Measurements from ENCODE around the gene CTNND2.

CTNND2 gene

GRCh38 chr5:11166923-11167322 is 737.3 kb downstream of the CTNND2 start:
- Histone ChIP-seq H3K79me2 (ENCODE audit: low read length) (no peaks in the 10 kb centered on the region), H4K20me1 (ENCODE audit: insufficient read depth, low read length) (no peaks in the 10 kb centered on the region), H3K9me3 (replicated peaks; ENCODE audit: insufficient read depth, low read length) (no peaks in the 10 kb centered on the region), H3K9ac (ENCODE audit: low read length) (no peak overlapping the region), H3K36me3 (replicated peaks; ENCODE audit: insufficient read depth, low read length) (no peaks in the 10 kb centered on the region), H3K4me2 (ENCODE audit: low read depth, low read length) (no peak overlapping the region), H2AFZ (ENCODE audit: low read length) (no peak overlapping the region), H3K27ac (ENCODE audit: low read length) (no peak overlapping the region), H3K4me3 (ENCODE audit: low read length) (no peak overlapping the region), H3K9me2 (replicated peaks; ENCODE audit: insufficient read depth, low read length) (no peaks in the 10 kb centered on the region), H3K4me1 (ENCODE audit: low read length) (no peaks in the 10 kb centered on the region), H3K27me3 (replicated peaks; ENCODE audit: insufficient read depth, low read length) (no peaks in the 10 kb centered on the region), H3F3A (ENCODE audit: insufficient read depth, low read length) (no peaks in the 10 kb centered on the region)
- no peak for TF ChIP-seq CTCF (IDR thresholded peaks at IDR 0.05; ENCODE audit: low read length)
- no peak for TF ChIP-seq EZH2 (optimal IDR thresholded peaks at IDR 0.05; ENCODE audit: low read depth, low read length)
- no peak for TF ChIP-seq EZH2phosphoT487 (IDR thresholded peaks at IDR 0.05; ENCODE audit: low read length)
- DNase-seq, result no peak

GRCh38 chr5:11164531-11165294 is 739.5 kb downstream of the CTNND2 start:
- H3K9me3 ChIP-seq (replicated peaks; ENCODE audit: insufficient read depth, low read length), result no peaks in the 10 kb centered on the region

GRCh38 chr5:11157132-11157531 is 747.1 kb downstream of the CTNND2 start:
- Histone ChIP-seq H3K4me3 (ENCODE audit: low read length) (no peak overlapping the region), H3F3A (ENCODE audit: insufficient read depth, low read length) (no peaks in the 10 kb centered on the region), H3K27ac (ENCODE audit: low read length) (no peak overlapping the region), H3K27me3 (replicated peaks; ENCODE audit: insufficient read depth, low read length) (no peaks in the 10 kb centered on the region), H3K79me2 (ENCODE audit: low read length) (no peaks in the 10 kb centered on the region), H3K9me2 (replicated peaks; ENCODE audit: insufficient read depth, low read length) (no peaks in the 10 kb centered on the region), H3K4me1 (ENCODE audit: low read length) (no peaks in the 10 kb centered on the region), H2AFZ (ENCODE audit: low read length) (no peak overlapping the region), H3K36me3 (replicated peaks; ENCODE audit: insufficient read depth, low read length) (no peaks in the 10 kb centered on the region), H4K20me1 (ENCODE audit: insufficient read depth, low read length) (no peaks in the 10 kb centered on the region), H3K9me3 (replicated peaks; ENCODE audit: insufficient read depth, low read length) (no peaks in the 10 kb centered on the region), H3K4me2 (ENCODE audit: low read depth, low read length) (no peak overlapping the region), H3K9ac (ENCODE audit: low read length) (no peak overlapping the region)
- TF ChIP-seq CTCF (IDR thresholded peaks at IDR 0.05; ENCODE audit: low read length), result no peak
- TF ChIP-seq EZH2phosphoT487 (IDR thresholded peaks at IDR 0.05; ENCODE audit: low read length), result no peak
- TF ChIP-seq EZH2 (optimal IDR thresholded peaks at IDR 0.05; ENCODE audit: low read depth, low read length), result no peak
- DNase-seq, result no peak

More at GRCh38 chr5:11164531-11165294, 739.5 kb downstream of the CTNND2 start:
- no peaks in the 10 kb centered on the region for H3K4me1 ChIP-seq (ENCODE audit: low read length)
- H3F3A ChIP-seq (ENCODE audit: insufficient read depth, low read length), result no peaks in the 10 kb centered on the region
- H3K36me3 ChIP-seq (replicated peaks; ENCODE audit: insufficient read depth, low read length), result no peaks in the 10 kb centered on the region
- no peak overlapping the region for H3K27ac ChIP-seq (ENCODE audit: low read length)
- no peak overlapping the region for H3K4me3 ChIP-seq (ENCODE audit: low read length)
- H3K79me2 ChIP-seq (ENCODE audit: low read length), result no peaks in the 10 kb centered on the region
- no peak for DNase-seq
- no peak overlapping the region for H3K4me2 ChIP-seq (ENCODE audit: low read depth, low read length)
- no peaks in the 10 kb centered on the region for H3K27me3 ChIP-seq (replicated peaks; ENCODE audit: insufficient read depth, low read length)
- no peaks in the 10 kb centered on the region for H3K9me2 ChIP-seq (replicated peaks; ENCODE audit: insufficient read depth, low read length)
- H2AFZ ChIP-seq (ENCODE audit: low read length), result no peak overlapping the region
- TF ChIP-seq EZH2 (optimal IDR thresholded peaks at IDR 0.05; ENCODE audit: low read depth, low read length), result no peak
- TF ChIP-seq EZH2phosphoT487 (IDR thresholded peaks at IDR 0.05; ENCODE audit: low read length), result no peak
- TF ChIP-seq CTCF (IDR thresholded peaks at IDR 0.05; ENCODE audit: low read length), result no peak
- H4K20me1 ChIP-seq (ENCODE audit: insufficient read depth, low read length), result no peaks in the 10 kb centered on the region
- H3K9ac ChIP-seq (ENCODE audit: low read length), result no peak overlapping the region
